HepG2 (cell line): ENCODE measurements around the gene USP30. TPM values are rescaled to one million over a fixed set of nuclear protein-coding genes. Genes with fewer than 3 reads are reported as not detected.

Experiments
- ATAC-seq: fragments of 200-7000 bp; cut with Tn5 transposase; 3 replicates; pipeline ENCODE4 v1.9.1; 2020; ENCODE audit warnings: mild to moderate bottlenecking, moderate library complexity
- Bru-seq: library from RNA; stranded (reverse); fragments of 400-500 nt; gene quantifications from one replicate; lab custom pipeline; 2021; lab: Mats Ljungman, UMichigan
- BruChase-seq, 2 experiments: library from RNA; stranded (reverse); fragments of 400-500 nt; gene quantifications; one replicate each; lab custom pipeline; 2021; lab: Mats Ljungman, UMichigan
- BruUV-seq: library from RNA; stranded (reverse); fragments of 400-500 nt; replicated peaks from 2 replicates; lab custom pipeline; 2021; lab: Mats Ljungman, UMichigan
- CTCF ChIA-PET: fragments of 300-600 bp; formaldehyde crosslinking; extraction: SDS; loops from one replicate; lab custom pipeline; 2021; ENCODE audit warnings: low total read pairs, inconsistent platforms, low intra/inter-chr PET ratio; lab: Yijun Ruan, JAX
- POLR2A ChIA-PET: fragments of 350-600 bp; sonication (Branson Sonifier 250); formaldehyde crosslinking; loops from one replicate; lab custom pipeline; 2020; ENCODE audit warnings: antibody characterized with exemption, inconsistent platforms; lab: Yijun Ruan, JAX
- DNase-seq: peaks from one replicate; pipeline ENCODE4 v3.0.0-alpha.2; 2015; ENCODE audit warnings: low spot score
- FAIRE-seq: peaks from 3 replicates; lab custom pipeline; 2011; peaks lifted over from hg19 to GRCh38; lab: Jason Lieb, UNC
- H2AFZ ChIP-seq: one replicate; pipeline ENCODE4 v1.6.1; 2011; ENCODE audit warnings: low read length, inconsistent platforms
- H3K27ac ChIP-seq: fragments of 300-600 bp; 3 replicates; pipeline ENCODE4 v1.8.0; 2011; ENCODE audit warnings: mixed run types, mild to moderate bottlenecking, mixed read lengths, low read length, inconsistent platforms; ENCODE audit not compliant: insufficient read depth; ENCODE audit errors: extremely low read length
- H3K27me3 ChIP-seq, 2 experiments: fragments of 200-600 bp in 1 of 2; 2 replicates in 1 of 2; 3 replicates in 1 of 2; pipeline versions ENCODE4 v1.6.0 to v1.8.0; 2011; ENCODE audit warnings: low read length in 2 of 2, mild to moderate bottlenecking in 2 of 2, moderate library complexity in 2 of 2, inconsistent platforms in 1 of 2; ENCODE audit not compliant: insufficient read depth in 2 of 2, control insufficient read depth in 1 of 2
- H3K36me3 ChIP-seq, 2 experiments: fragments of 200-600 bp in 1 of 2; replicated peaks in 1 of 2; 2 replicates in 1 of 2; 3 replicates in 1 of 2; pipeline versions ENCODE4 v1.5.1 to v1.8.0; 2011; ENCODE audit warnings: low read length in 2 of 2, inconsistent platforms in 1 of 2; ENCODE audit not compliant: insufficient read depth in 2 of 2, control insufficient read depth in 1 of 2
- H3K4me1 ChIP-seq: 2 replicates; pipeline ENCODE4 v1.5.1; 2012; ENCODE audit warnings: low read length, inconsistent platforms; ENCODE audit not compliant: insufficient read depth
- H3K4me2 ChIP-seq: 2 replicates; pipeline ENCODE4 v1.6.0; 2011; ENCODE audit warnings: low read depth, low read length, inconsistent platforms
- H3K4me3 ChIP-seq, 3 experiments: fragments of 200-600 bp in 1 of 3; sonication (generic), shearing (Covaris generic) in 1 of 3; replicated peaks in 1 of 3; 2 replicates each; pipeline ENCODE4 v1.5.1; 2011 to 2016; ENCODE audit warnings: low read length in 3 of 3, inconsistent platforms in 2 of 3, low read depth in 2 of 3, mild to moderate bottlenecking in 2 of 3, control low read depth in 1 of 3, mixed read lengths in 1 of 3; ENCODE audit not compliant: insufficient read depth in 1 of 3
- H3K79me2 ChIP-seq: one replicate; pipeline ENCODE4 v1.6.1; 2011; ENCODE audit warnings: low read length, inconsistent platforms; ENCODE audit not compliant: insufficient read depth
- H3K9ac ChIP-seq: 2 replicates; pipeline ENCODE4 v1.6.0; 2011; ENCODE audit warnings: mild to moderate bottlenecking, low read depth, low read length, inconsistent platforms; ENCODE audit not compliant: insufficient read depth
- H3K9me3 ChIP-seq: 2 replicates; pipeline ENCODE4 v1.5.1; 2012; ENCODE audit warnings: mild to moderate bottlenecking, low read length
- H4K20me1 ChIP-seq: 2 replicates; pipeline ENCODE4 v1.6.0; 2011; ENCODE audit warnings: inconsistent platforms, mild to moderate bottlenecking, low read length, moderate library complexity; ENCODE audit not compliant: insufficient read depth
- CSRNP1 ChIP-seq: sonication (generic); formaldehyde crosslinking; IDR thresholded peaks from 2 replicates; pipeline ENCODE4 v1.8.1; 2023; ENCODE audit warnings: mild to moderate bottlenecking, missing genetic modification reagents
- HOXA3 ChIP-seq: sonication (generic); formaldehyde crosslinking; IDR thresholded peaks from 2 replicates; pipeline ENCODE4 v1.5.0; 2020; ENCODE audit warnings: missing genetic modification reagents
- HOXA7 ChIP-seq: sonication (generic); formaldehyde crosslinking; IDR thresholded peaks from 2 replicates; pipeline ENCODE4 v1.8.1; 2022; ENCODE audit warnings: mild to moderate bottlenecking, missing genetic modification reagents, moderate library complexity
- KLF15 ChIP-seq: sonication (generic); formaldehyde crosslinking; IDR thresholded peaks from 2 replicates; pipeline ENCODE4 v1.8.1; 2023; ENCODE audit warnings: borderline replicate concordance, mild to moderate bottlenecking, inconsistent platforms, missing genetic modification reagents, mixed read lengths
- MEF2D ChIP-seq: sonication (generic); formaldehyde crosslinking; IDR thresholded peaks from 2 replicates; pipeline ENCODE4 v1.5.1; 2020; ENCODE audit warnings: mild to moderate bottlenecking, missing genetic modification reagents
- NFYB ChIP-seq: sonication (generic); formaldehyde crosslinking; IDR thresholded peaks from 2 replicates; pipeline ENCODE4 v1.4.0; 2020; ENCODE audit warnings: missing genetic modification reagents
- ZNF30 ChIP-seq: sonication (generic); formaldehyde crosslinking; IDR thresholded peaks from 2 replicates; pipeline ENCODE4 v1.5.0; 2020; ENCODE audit warnings: mild to moderate bottlenecking, missing genetic modification reagents
- ZNF432 ChIP-seq: sonication (generic); formaldehyde crosslinking; IDR thresholded peaks from 2 replicates; pipeline ENCODE4 v1.5.0; 2020; ENCODE audit warnings: missing genetic modification reagents, mild to moderate bottlenecking, borderline replicate concordance
- ZNF567 ChIP-seq: sonication (generic); formaldehyde crosslinking; IDR thresholded peaks from 2 replicates; pipeline ENCODE4 v1.8.1; 2023; ENCODE audit warnings: mild to moderate bottlenecking, missing genetic modification reagents, borderline replicate concordance
- ZNF615 ChIP-seq: sonication (generic); formaldehyde crosslinking; IDR thresholded peaks from 2 replicates; pipeline ENCODE4 v1.5.0; 2020; ENCODE audit warnings: mild to moderate bottlenecking, missing genetic modification reagents, borderline replicate concordance
- ZNF737 ChIP-seq: sonication (generic); formaldehyde crosslinking; IDR thresholded peaks from 2 replicates; pipeline ENCODE4 v1.5.0; 2020; ENCODE audit warnings: missing genetic modification reagents, mild to moderate bottlenecking, borderline replicate concordance
- WGBS: methylation state at CpG from one replicate; pipeline ENCODE4 v1.1.6; 2017; ENCODE audit warnings: low lambda C conversion rate; 5-methylcytosine and 5-hydroxymethylcytosine counted together
- in situ Hi-C: cut with HindIII; loops from 2 replicates; pipeline ENCODE4 v1.10.0; 2017; ENCODE audit warnings: low pct_unique_long_range_greater_than_20kb; ENCODE audit not compliant: extremely low pct_ligation_motif_present
- intact Hi-C: fragments of 100-400 bp; cut with micrococcal nuclease; formaldehyde crosslinking; loops from one replicate; pipeline ENCODE4 v1.10.0; 2022; ENCODE audit not compliant: unreplicated experiment
- long read RNA-seq, 2 experiments: library from RNA in 1 of 2; library from polyadenylated mRNA in 1 of 2; stranded (forward) in 1 of 2; unstranded in 1 of 2; transcript quantifications; one replicate each; pipeline ENCODE4 v2.0.0, GENCODE V29; 2019 to 2022
- polyA minus RNA-seq, 3 experiments: library from RNA; depleted of rRNA, polyadenylated mRNA; stranded (reverse); fragments of >200 nt; gene quantifications; 2 replicates each; pipeline ENCODE4 v1.2.3, GENCODE V29; 2011; ENCODE audit warnings: low replicate concordance in 1 of 3
- polyA plus RNA-seq, 8 experiments: library from polyadenylated mRNA; depleted of rRNA in 3 of 8; stranded (reverse) in 7 of 8; unstranded in 1 of 8; fragments of >200 nt; fragmentation: Illumina TruSeq in 4 of 8; extraction: Trizol in 4 of 8; gene quantifications; 2 replicates each; pipeline versions ENCODE4 v1.2.1 to v1.2.3, GENCODE V29; 2011 to 2016; ENCODE audit warnings: low read depth in 4 of 8, missing spikeins in 1 of 8, mixed read lengths in 1 of 8; ENCODE audit not compliant: insufficient read depth in 1 of 8
- total RNA-seq, 5 experiments: library from RNA; depleted of rRNA; stranded (reverse); fragments of >200 nt; fragmentation: Illumina TruSeq; extraction: Trizol; gene quantifications; 2 replicates each; pipeline ENCODE4 v1.2.3, GENCODE V29; 2016; ENCODE audit warnings: low read depth in 1 of 5

USP30 gene
- total RNA-seq (2016; rRNA removed; fragmentation: Illumina TruSeq; extraction: Trizol) (9.2 and 11.2 TPM in 2 replicates), polyA plus RNA-seq (2011; rRNA removed) (18.4 and 20.8 TPM in 2 replicates), polyA minus RNA-seq (2011; rRNA and poly(A)+ RNA removed; ENCODE audit: low replicate concordance) (14.7 and 35.2 TPM in 2 replicates), Bru-seq, nascent RNA (percentile 53 among the genes with signal in this experiment), BruChase-seq, experiment 1, labeled RNA remaining after a 6-hour chase (percentile 58 among the genes with signal in this experiment), BruChase-seq, experiment 2, labeled RNA remaining after a 2-hour chase (percentile 55 among the genes with signal in this experiment)
- 4.0 and 5.0 TPM in 2 replicates for total RNA-seq (2016; cell fraction: cytosol; rRNA removed; fragmentation: Illumina TruSeq; extraction: Trizol; ENCODE audit: low read depth)
- total RNA-seq (2016; cell fraction: insoluble cytoplasmic fraction; rRNA removed; fragmentation: Illumina TruSeq; extraction: Trizol): 8.1 and 8.9 TPM in 2 replicates
- total RNA-seq (2016; cell fraction: membrane; rRNA removed; fragmentation: Illumina TruSeq; extraction: Trizol): 7.5 and 7.6 TPM in 2 replicates
- 11.7 and 12.2 TPM in 2 replicates for total RNA-seq (2016; cell fraction: nucleus; rRNA removed; fragmentation: Illumina TruSeq; extraction: Trizol)
- 14.0 and 16.3 TPM in 2 replicates for polyA plus RNA-seq (2011; cell fraction: cytosol; rRNA removed)
- 29.7 and 38.3 TPM in 2 replicates for polyA plus RNA-seq (2011; cell fraction: nucleus; rRNA removed)
- 6.2 and 6.9 TPM in 2 replicates for polyA plus RNA-seq (2012)
- 4.5 and 4.6 TPM in 2 replicates for polyA plus RNA-seq (2016; cell fraction: cytosol; fragmentation: Illumina TruSeq; extraction: Trizol; ENCODE audit: low read depth)
- 8.4 and 9.9 TPM in 2 replicates for polyA plus RNA-seq (2016; cell fraction: insoluble cytoplasmic fraction; fragmentation: Illumina TruSeq; extraction: Trizol; ENCODE audit: low read depth)
- polyA plus RNA-seq (2016; cell fraction: membrane; fragmentation: Illumina TruSeq; extraction: Trizol; ENCODE audit: low read depth): 6.2 and 6.8 TPM in 2 replicates
- polyA plus RNA-seq (2016; cell fraction: nucleus; fragmentation: Illumina TruSeq; extraction: Trizol; ENCODE audit: insufficient read depth, low read depth): 19.9 and 21.4 TPM in 2 replicates
- polyA minus RNA-seq (2011; cell fraction: cytosol; rRNA and poly(A)+ RNA removed): 12.0 and 15.7 TPM in 2 replicates
- polyA minus RNA-seq (2011; cell fraction: nucleus; rRNA and poly(A)+ RNA removed): 9.8 and 15.7 TPM in 2 replicates
- long read RNA-seq, experiment 1, transcript USP30-201 (13 exons, 3,742 nt): major isoform, 8 of 11 reads
- long read RNA-seq, experiment 1, partial matches to known transcripts: 0 of 11 reads
- long read RNA-seq, experiment 1, other reads (novel, unspliced or antisense): 3 of 11 reads
- long read RNA-seq, experiment 2, transcript USP30-201 (13 exons, 3,742 nt): major isoform, 7 of 16 reads
- long read RNA-seq, experiment 2, partial matches to known transcripts: 0 of 16 reads
- long read RNA-seq, experiment 2, other reads (novel, unspliced or antisense): 9 of 16 reads

- Histone ChIP-seq H3K36me3 (peaks cover 0 to 2% of the 10 kb centered on the region in 2 experiments; a peak in 2 of 5 replicates), H3K4me2 (peak within 1 kb of the TSS; percentile 96), H3K27me3 (no peaks in the 10 kb centered on the region; a peak in 1 of 5 replicates), H3K9ac (peak within 1 kb of the TSS; percentile 84), H3K27ac (peak within 1 kb of the TSS; percentile 85), H3K4me3 (peak within 1 kb of the TSS; percentile 77 to 97 (median 92)), H3K4me1 (peaks cover 12% of the 10 kb centered on the region), H3K9me3 (no peaks in the 10 kb centered on the region), H3K79me2 (peaks cover 7% of the 10 kb centered on the region), H2AFZ (peak within 1 kb of the TSS; percentile 62), H4K20me1 (no peaks in the 10 kb centered on the region)
- ATAC-seq (peak; percentile 90), DNase-seq (peak; percentile 65), FAIRE-seq (peak; percentile 67)
- TSS peak; percentile 84 for BruUV-seq
- in situ Hi-C loops: no loop called here
- POLR2A ChIA-PET: interaction anchor here (0.7 to 1.4 kb wide), 4 partner anchors 13 to 41 kb away, joined by 3 to 5 read pairs (median 4); partner anchors contain the start of gene ALKBH2
- under 1% methylated on average over 26 of the region's 61 CpGs for WGBS
- CTCF ChIA-PET: no interaction called here
- intact Hi-C loops: loop anchor here (5.0 kb wide), 1 partner anchor 40 kb away; the partner anchor contains the start of gene ALKBH2
- peak; percentile 14; the same call in 1 of the 2 replicates for TF ChIP-seq NFYB
- 0 out of 2 replicates have a peak, but pooled peaks have one; percentile 24 for TF ChIP-seq ZNF737
- TF ChIP-seq ZNF432 (CRISPR knock-in tag): no peak
- no peak for TF ChIP-seq ZNF615 (CRISPR knock-in tag)
- TF ChIP-seq HOXA7 (CRISPR knock-in tag): no peak
- peak; percentile 82 for TF ChIP-seq CSRNP1 (CRISPR knock-in tag)
- TF ChIP-seq HOXA3 (CRISPR knock-in tag): peak; percentile 94
- TF ChIP-seq ZNF30 (CRISPR knock-in tag): no peak
- no peak; the same call in 1 of the 2 replicates for TF ChIP-seq KLF15 (CRISPR knock-in tag)
- TF ChIP-seq ZNF567 (CRISPR knock-in tag): peak; percentile 78; the same call in 1 of the 2 replicates
- TF ChIP-seq MEF2D (CRISPR knock-in tag): peak; percentile 72
Observed at GRCh38 chr12:109052414-109053323, at the start of gene USP30. USP30 (plus strand) TSS chr12:109052576; CDS start chr12:109052679, 103 bp downstream.
